Activated T-helper 2 cell treated with anti-CD3 and anti-CD28 coated beads, Interferon-gamma antibody, Interleukin-2, Interleukin-4, amounts not matched to agents 10 μg/mL and 5 μg/mL and 100 μg/mL, durations not matched to agents 14 hours and 24 hours and 36 hours (primary cell): Measurements from ENCODE around the gene HOXA5. TPM values are rescaled to one million over a fixed set of nuclear protein-coding genes. Genes with fewer than 3 reads are reported as not detected.

Experiments
- DNase-seq: peaks from one replicate; pipeline ENCODE4 v3.0.0; 2021; ENCODE audit warnings: low spot score
- H3K27ac Mint-ChIP-seq: one replicate; pipeline ENCODE4 v1.8.0; 2021; ENCODE audit warnings: mixed read lengths
- H3K27me3 Mint-ChIP-seq: one replicate; pipeline ENCODE4 v1.8.0; 2021; ENCODE audit warnings: low read depth, mixed read lengths
- H3K36me3 Mint-ChIP-seq: one replicate; pipeline ENCODE4 v1.8.0; 2021; ENCODE audit warnings: low read depth, mixed read lengths
- H3K4me1 Mint-ChIP-seq: one replicate; pipeline ENCODE4 v1.8.0; 2021; ENCODE audit warnings: low read depth, mixed read lengths
- H3K4me3 Mint-ChIP-seq: one replicate; pipeline ENCODE4 v1.8.0; 2021; ENCODE audit warnings: low read depth, mild to moderate bottlenecking, moderate library complexity, mixed read lengths
- H3K9me3 Mint-ChIP-seq: one replicate; pipeline ENCODE4 v1.8.0; 2021; ENCODE audit warnings: mixed read lengths
- intact Hi-C: fragments of 100-400 bp; cut with micrococcal nuclease; formaldehyde crosslinking; loops from one replicate; pipeline ENCODE4 v1.15.1; 2023
- total RNA-seq: library from RNA; stranded (reverse); gene quantifications from 2 replicates; pipeline ENCODE4 v1.2.3, GENCODE V29; 2022

HOXA5 gene
- total RNA-seq, 1 donor from 2014 or later, result not detected

- H3K27me3 Mint-ChIP-seq, result peaks cover 84% of the 10 kb centered on the region
Observed at GRCh38 chr7:27156916-27157701, 13.6 kb upstream of the HOXA5 start.

DNA sequence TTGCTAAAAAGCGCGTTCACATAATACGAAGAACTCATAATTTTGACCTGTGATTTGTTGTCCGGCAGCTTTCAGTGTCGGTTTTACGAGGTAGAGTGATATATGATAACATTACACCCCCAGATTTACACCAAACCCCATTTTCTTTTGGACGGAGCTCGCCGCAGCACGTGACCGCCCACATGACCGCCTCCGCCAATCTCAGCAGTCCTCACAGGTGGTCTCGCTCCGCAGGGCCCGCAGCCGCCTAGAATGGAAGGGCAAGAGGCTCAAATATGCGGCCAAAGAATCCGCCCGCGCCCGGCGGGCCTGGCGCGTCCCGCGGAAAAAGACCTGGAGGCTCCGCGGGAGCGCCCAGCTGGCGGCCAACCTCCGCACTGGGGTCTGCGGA lies 13.0 kb upstream of the HOXA5 start, which contains the start of gene HOXA7:
Gene HOXA7, minus strand, starts transcription at position 168 of the 391 bp plus-strand sequence. Its CDS starts 130 bp downstream, at position 38.
- peaks cover 4% of the 10 kb centered on the region for H3K36me3 Mint-ChIP-seq
- H3K4me1 Mint-ChIP-seq, result peaks cover 14% of the 10 kb centered on the region
- no peaks in the 10 kb centered on the region for H3K9me3 Mint-ChIP-seq
- no peak within 1 kb of the TSS for H3K27ac Mint-ChIP-seq
- H3K27me3 Mint-ChIP-seq, result peaks cover 87% of the 10 kb centered on the region
- H3K4me3 Mint-ChIP-seq, result no peak within 1 kb of the TSS
- intact Hi-C loops, result loop anchor here (1.0 to 10.0 kb wide), 6 partner anchors 9 to 1798 kb away; partner anchors contain the start of genes EVX1, HOXA11, HOXA9 and TRIL
- no peak for DNase-seq

More at GRCh38 chr7:27156916-27157701, 13.6 kb upstream of the HOXA5 start:
- H3K27ac Mint-ChIP-seq, result no peak overlapping the region
- intact Hi-C loops, result loop anchor here (1.0 to 10.0 kb wide), 6 partner anchors 8 to 1798 kb away; partner anchors contain the start of genes EVX1, HOXA11, HOXA9 and TRIL
- no peak for DNase-seq
- no peaks in the 10 kb centered on the region for H3K9me3 Mint-ChIP-seq
- H3K36me3 Mint-ChIP-seq, result peaks cover 4% of the 10 kb centered on the region
- H3K4me3 Mint-ChIP-seq, result no peak overlapping the region
- peaks cover 11% of the 10 kb centered on the region for H3K4me1 Mint-ChIP-seq

DNA sequence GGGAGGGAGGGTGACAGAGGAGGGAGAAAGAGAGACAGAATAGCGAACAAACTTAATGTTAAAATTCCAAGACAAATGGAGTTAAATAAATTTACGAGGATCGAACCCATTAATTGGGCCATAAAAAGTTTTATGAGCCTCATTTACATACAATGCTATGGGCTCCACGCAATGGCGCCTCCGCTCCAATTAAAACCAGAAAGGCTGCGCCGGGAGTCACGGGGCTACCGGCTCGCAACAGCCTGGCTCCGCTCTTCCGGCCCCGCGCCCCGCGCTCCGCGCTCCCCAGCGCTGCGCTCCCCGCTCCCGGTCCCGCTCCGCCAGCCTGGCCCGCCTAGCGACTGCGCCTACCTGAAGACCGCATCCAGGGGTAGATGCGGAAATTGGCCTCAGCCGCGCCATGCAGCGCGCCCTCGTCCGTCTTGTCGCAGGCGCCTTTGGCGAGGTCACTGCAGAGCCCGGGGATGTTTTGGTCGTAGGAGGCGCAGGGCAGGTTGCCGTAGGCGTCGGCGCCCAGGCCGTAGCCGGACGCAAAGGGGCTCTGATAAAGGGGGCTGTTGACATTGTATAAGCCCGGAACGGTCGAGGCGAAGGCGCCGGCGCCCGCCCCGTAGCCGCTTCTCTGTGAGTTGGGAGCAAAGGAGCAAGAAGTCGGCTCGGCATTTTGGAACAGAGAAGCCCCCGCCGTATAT lies 12.5 kb upstream of the HOXA5 start:
- DNase-seq, result no peak
- Mint-ChIP-seq H3K4me1 (peaks cover 16% of the 10 kb centered on the region), H3K9me3 (no peaks in the 10 kb centered on the region), H3K27me3 (peaks cover 89% of the 10 kb centered on the region), H3K36me3 (peaks cover 4% of the 10 kb centered on the region), H3K4me3 (no peak overlapping the region), H3K27ac (no peak overlapping the region)
- intact Hi-C loops, result loop anchor here (1.0 to 10.0 kb wide), 6 partner anchors 9 to 1799 kb away; partner anchors contain the start of genes EVX1, HOXA11, HOXA9 and TRIL

DNA sequence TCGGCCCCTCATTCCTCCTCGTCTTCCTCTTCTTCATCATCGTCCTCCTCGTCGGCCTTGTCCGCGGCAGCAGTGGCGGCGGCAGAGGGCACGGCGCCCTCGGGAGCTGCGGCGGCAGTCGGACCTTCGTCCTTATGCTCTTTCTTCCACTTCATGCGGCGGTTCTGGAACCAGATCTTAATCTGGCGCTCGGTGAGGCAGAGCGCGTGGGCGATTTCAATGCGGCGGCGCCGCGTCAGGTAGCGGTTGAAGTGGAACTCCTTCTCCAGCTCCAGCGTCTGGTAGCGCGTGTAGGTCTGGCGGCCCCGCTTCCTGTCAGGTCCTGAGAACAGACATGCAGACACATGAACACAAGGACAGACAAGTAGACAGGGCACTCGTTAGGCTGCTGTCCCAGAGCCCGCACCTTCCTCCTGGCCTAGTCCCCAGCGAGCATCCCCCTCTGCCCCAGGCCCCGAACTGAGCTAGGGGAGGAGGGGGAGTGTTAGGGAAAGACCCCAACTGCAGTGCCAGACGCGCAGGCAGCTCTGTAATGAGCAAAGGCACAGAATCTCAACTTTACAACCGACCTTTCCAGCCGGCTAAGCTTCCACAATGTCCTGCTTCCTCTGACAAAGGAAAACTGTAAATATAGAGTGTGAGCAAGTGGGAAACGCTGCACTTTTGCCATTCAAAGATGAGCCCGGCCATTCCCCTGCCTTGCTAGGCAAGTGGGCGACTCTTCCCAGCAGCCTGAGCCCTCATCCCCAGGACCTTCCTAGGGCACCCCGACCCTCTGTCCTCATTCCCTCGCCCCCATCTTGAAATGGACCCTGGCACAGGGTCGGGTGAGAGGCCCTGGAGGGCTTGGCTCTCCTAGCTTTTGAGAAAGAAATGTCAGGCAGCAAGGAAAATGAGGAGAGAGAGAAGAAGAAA lies 11.7 kb upstream of the HOXA5 start:
- H3K4me1 Mint-ChIP-seq, result peaks cover 16% of the 10 kb centered on the region
- intact Hi-C loops, result loop anchor here (5.0 to 10.0 kb wide), 3 partner anchors 42 to 1800 kb away; partner anchors contain the start of gene TRIL
- no peak for DNase-seq
- no peaks in the 10 kb centered on the region for H3K9me3 Mint-ChIP-seq
- no peak overlapping the region for H3K27ac Mint-ChIP-seq
- H3K4me3 Mint-ChIP-seq, result no peak overlapping the region
- peaks cover 92% of the 10 kb centered on the region for H3K27me3 Mint-ChIP-seq
- peaks cover 4% of the 10 kb centered on the region for H3K36me3 Mint-ChIP-seq

- Mint-ChIP-seq H3K36me3 (peaks cover 4% of the 10 kb centered on the region), H3K27ac (no peak overlapping the region), H3K27me3 (peaks cover 92% of the 10 kb centered on the region), H3K4me1 (peaks cover 14% of the 10 kb centered on the region), H3K4me3 (no peak overlapping the region), H3K9me3 (no peaks in the 10 kb centered on the region)
- no peak for DNase-seq
- intact Hi-C loops, result loop anchor here (5.0 to 10.0 kb wide), 2 partner anchors 1292 to 1800 kb away; partner anchors contain the start of gene TRIL
Observed at GRCh38 chr7:27154369-27154768, 10.9 kb upstream of the HOXA5 start.

GRCh38 chr7:27153526-27153925 lies 10.0 kb upstream of the HOXA5 start:
- peaks cover 4% of the 10 kb centered on the region for H3K36me3 Mint-ChIP-seq
- no peak for DNase-seq
- intact Hi-C loops, result loop anchor here (5.0 to 10.0 kb wide), 2 partner anchors 1291 to 1801 kb away; partner anchors contain the start of gene TRIL
- H3K9me3 Mint-ChIP-seq, result no peaks in the 10 kb centered on the region
- H3K27me3 Mint-ChIP-seq, result peaks cover 89% of the 10 kb centered on the region
- no peak overlapping the region for H3K27ac Mint-ChIP-seq
- peaks cover 14% of the 10 kb centered on the region for H3K4me1 Mint-ChIP-seq
- no peak overlapping the region for H3K4me3 Mint-ChIP-seq

DNA sequence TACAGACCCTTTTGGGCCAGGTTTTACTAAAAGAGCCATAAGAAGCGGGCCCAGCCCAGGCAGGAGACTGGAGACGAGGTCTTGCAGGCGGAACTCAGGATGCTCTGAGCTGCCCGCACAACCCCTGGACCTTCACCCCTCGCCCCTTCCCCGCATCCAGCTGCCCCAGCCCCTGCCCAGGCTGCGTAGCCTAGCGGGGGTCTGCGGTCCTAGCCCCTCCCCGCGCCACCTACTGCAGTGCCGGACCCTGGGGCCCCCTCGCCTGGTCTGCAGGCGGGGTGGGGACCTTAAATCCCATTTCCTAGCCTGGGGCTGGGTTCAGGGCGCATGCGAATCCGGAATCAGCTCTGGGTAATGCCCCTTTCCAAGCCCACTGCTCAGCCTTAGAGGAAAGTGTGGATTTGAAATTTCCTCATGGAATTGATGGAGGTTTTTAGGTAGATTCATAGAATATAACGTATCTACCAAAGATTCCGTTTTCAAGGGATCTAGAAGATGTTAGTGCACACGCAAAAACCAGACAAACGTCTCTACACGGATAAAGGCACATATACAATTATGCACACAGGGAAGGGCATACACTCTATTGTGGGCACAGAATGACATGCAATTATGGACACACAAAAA lies 9.4 kb upstream of the HOXA5 start:
- Mint-ChIP-seq H3K27me3 (peaks cover 89% of the 10 kb centered on the region), H3K36me3 (peaks cover 4% of the 10 kb centered on the region), H3K4me1 (peaks cover 17% of the 10 kb centered on the region), H3K4me3 (no peak overlapping the region), H3K27ac (no peak overlapping the region), H3K9me3 (no peaks in the 10 kb centered on the region)
- no peak for DNase-seq
- intact Hi-C loops, result loop anchor here (5.0 to 10.0 kb wide), 2 partner anchors 1291 to 1802 kb away; partner anchors contain the start of gene TRIL

- intact Hi-C loops, result loop anchor here (2.0 to 10.0 kb wide), 4 partner anchors 13 to 1803 kb away; partner anchors contain the start of genes HOXA9 and TRIL
- DNase-seq, result no peak
- Mint-ChIP-seq H3K4me3 (peak within 1 kb of the TSS; percentile 60), H3K36me3 (peaks cover 4% of the 10 kb centered on the region), H3K4me1 (peaks cover 17% of the 10 kb centered on the region), H3K27ac (no peak within 1 kb of the TSS), H3K9me3 (no peaks in the 10 kb centered on the region), H3K27me3 (peaks cover 87% of the 10 kb centered on the region)
Observed at GRCh38 chr7:27151931-27152815, 8.7 kb upstream of the HOXA5 start, which contains the start of gene HOXA3. HOXA3 (minus strand) TSS chr7:27152583; CDS start chr7:27110640, 41,943 bp downstream.

- Mint-ChIP-seq H3K27ac (no peak overlapping the region), H3K4me3 (peak overlapping the region; percentile 60), H3K9me3 (no peaks in the 10 kb centered on the region), H3K4me1 (peaks cover 17% of the 10 kb centered on the region), H3K27me3 (peaks cover 88% of the 10 kb centered on the region), H3K36me3 (peaks cover 4% of the 10 kb centered on the region)
- intact Hi-C loops, result loop anchor here (2.0 to 10.0 kb wide), 4 partner anchors 13 to 1803 kb away; partner anchors contain the start of genes HOXA9 and TRIL
- no peak for DNase-seq
Observed at GRCh38 chr7:27151341-27151930, 8.0 kb upstream of the HOXA5 start.

DNA sequence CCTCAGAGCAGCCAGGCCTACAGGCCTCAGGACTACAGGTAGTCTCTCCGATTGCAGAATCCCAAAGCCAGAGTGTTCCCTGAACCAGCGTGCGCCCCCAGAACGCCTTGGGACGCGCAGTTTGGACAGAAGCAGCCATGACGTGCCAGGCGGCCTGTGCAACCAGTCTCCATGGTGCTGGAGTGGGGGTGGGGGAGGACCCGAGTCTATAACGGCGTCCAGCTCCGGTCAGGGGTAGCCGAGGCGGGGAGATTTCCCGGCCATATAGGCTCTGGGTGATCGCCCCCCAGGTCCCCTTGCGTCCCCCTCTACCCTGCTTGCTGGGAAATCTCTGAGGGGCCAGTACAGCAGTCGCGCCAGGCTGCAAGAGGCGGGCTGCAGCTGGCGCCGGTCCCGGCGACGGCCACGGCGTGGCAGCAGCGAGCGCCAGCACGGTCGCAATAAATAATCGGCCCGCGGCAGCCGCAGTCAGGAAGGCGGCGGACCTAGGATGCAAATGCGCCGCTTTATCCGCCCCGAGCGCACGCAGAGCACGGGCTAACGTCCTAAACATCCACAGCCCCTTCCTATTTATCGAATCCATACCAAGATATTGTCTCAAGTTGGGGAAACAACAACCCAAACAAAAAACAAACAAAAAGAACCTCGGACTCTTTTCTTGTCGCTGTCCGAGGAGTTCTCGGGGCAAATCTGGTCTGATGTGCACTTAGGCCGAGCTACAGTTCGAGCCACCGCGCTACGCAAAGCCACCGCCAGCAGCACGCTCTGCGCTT lies 7.3 kb upstream of the HOXA5 start:
- no peaks in the 10 kb centered on the region for H3K9me3 Mint-ChIP-seq
- intact Hi-C loops, result loop anchor here (2.0 to 10.0 kb wide), 4 partner anchors 14 to 1804 kb away; partner anchors contain the start of genes HOXA9 and TRIL
- DNase-seq, result peak; percentile 55
- peak overlapping the region; percentile 60 for H3K4me3 Mint-ChIP-seq
- H3K4me1 Mint-ChIP-seq, result peaks cover 17% of the 10 kb centered on the region
- H3K27ac Mint-ChIP-seq, result no peak overlapping the region
- H3K36me3 Mint-ChIP-seq, result peaks cover 4% of the 10 kb centered on the region
- H3K27me3 Mint-ChIP-seq, result peaks cover 88% of the 10 kb centered on the region
